GM18858 (cell line): Measurements from ENCODE around the gene GPRC5C.

Experiments used
- ATAC-seq: cut with Tn5 transposase; IDR thresholded peaks from one replicate; pipeline ENCODE4 v1.9.1; 2021; ENCODE audit not compliant: unreplicated experiment

GPRC5C gene

GRCh38 chr17:74432766-74433391, 991 bp downstream of the GPRC5C start:
- no peak for ATAC-seq

- ATAC-seq = no peak
Observed at GRCh38 chr17:74433421-74434121, 1.7 kb downstream of the GPRC5C start.

GRCh38 chr17:74435775-74436359, 4.0 kb downstream of the GPRC5C start:
- ATAC-seq = no peak

- no peak for ATAC-seq
Observed at GRCh38 chr17:74437702-74438101, 5.8 kb downstream of the GPRC5C start.

GRCh38 chr17:74439691-74440567, 8.0 kb downstream of the GPRC5C start:
- ATAC-seq = no peak

GRCh38 chr17:74441537-74441936, 9.6 kb downstream of the GPRC5C start:
- no peak for ATAC-seq

GRCh38 chr17:74442291-74442669, 10.4 kb downstream of the GPRC5C start:
- ATAC-seq = no peak

GRCh38 chr17:74442670-74443515, 11.0 kb downstream of the GPRC5C start:
- ATAC-seq = no peak

- no peak for ATAC-seq
Observed at GRCh38 chr17:74443516-74444296, 11.8 kb downstream of the GPRC5C start.

- no peak for ATAC-seq
Observed at GRCh38 chr17:74444406-74444805, 12.5 kb downstream of the GPRC5C start.

- no peak for ATAC-seq
Observed at GRCh38 chr17:74445158-74445557, 13.3 kb downstream of the GPRC5C start.

GRCh38 chr17:74446551-74447500, 14.9 kb downstream of the GPRC5C start:
- ATAC-seq = no peak

- ATAC-seq = no peak
Observed at GRCh38 chr17:74447628-74448159, 15.8 kb downstream of the GPRC5C start.

GRCh38 chr17:74448756-74449155, 16.9 kb downstream of the GPRC5C start:
- ATAC-seq = no peak

- ATAC-seq = no peak
Observed at GRCh38 chr17:74449306-74449705, 17.4 kb downstream of the GPRC5C start.

GRCh38 chr17:74449773-74450172, 17.9 kb downstream of the GPRC5C start:
- no peak for ATAC-seq

GRCh38 chr17:74450231-74450630, 18.3 kb downstream of the GPRC5C start:
- ATAC-seq = no peak

- no peak for ATAC-seq
Observed at GRCh38 chr17:74450925-74451403, 19.1 kb downstream of the GPRC5C start.
